ENCODE data around the gene MED6. TPM values are rescaled to one million over a fixed set of nuclear protein-coding genes. Genes with fewer than 3 reads are reported as not detected.

The MED6 gene
- total RNA-seq, 1 experiment from 2014 or later: 46.3 TPM

- POLR2A ChIA-PET: no interaction called here
These were observed 2.7 kb downstream of the MED6 start for GRCh38 chr14:70597731-70598130.

GRCh38 chr14:70595443-70596185 lies 4.8 kb downstream of the MED6 start:
- H3K36me3 Mint-ChIP-seq: peaks cover 50% of the 10 kb centered on the region
- H3K4me3 Mint-ChIP-seq: no peak overlapping the region
- CTCF ChIA-PET: no interaction called here
- TF ChIP-seq MXD4 (CRISPR knock-in tag; IDR thresholded peaks at IDR 0.05; ENCODE audit: borderline replicate concordance): no peak
- TF ChIP-seq RELA (CRISPR knock-in tag; IDR thresholded peaks at IDR 0.05; ENCODE audit: borderline replicate concordance): no peak
- no peak for TF ChIP-seq FOXP1 (CRISPR knock-in tag; IDR thresholded peaks at IDR 0.05; ENCODE audit: borderline replicate concordance)
- no peak for TF ChIP-seq MLX (CRISPR knock-in tag; IDR thresholded peaks at IDR 0.05)
- H3K9me3 Mint-ChIP-seq: no peaks in the 10 kb centered on the region
- peaks cover 11% of the 10 kb centered on the region for H3K4me1 Mint-ChIP-seq
- H3K27me3 Mint-ChIP-seq (ENCODE audit: low read depth): no peaks in the 10 kb centered on the region
- ATAC-seq: no peak
- H3K27ac Mint-ChIP-seq: no peak overlapping the region
- peak; percentile 27 for DNase-seq (ENCODE audit: low spot score)
- POLR2A ChIA-PET: no interaction called here

More at GRCh38 chr14:70597731-70598130, 2.7 kb downstream of the MED6 start:
- H3K27ac Mint-ChIP-seq: no peak overlapping the region
- ATAC-seq (no peak), DNase-seq (ENCODE audit: low spot score) (no peak)
- CTCF ChIA-PET: no interaction called here
- H3K36me3 Mint-ChIP-seq: peaks cover 33% of the 10 kb centered on the region
- TF ChIP-seq ZSCAN18 (CRISPR knock-in tag; IDR thresholded peaks at IDR 0.05) (no peak), SP1 (CRISPR knock-in tag; conservative IDR thresholded peaks at IDR 0.05) (no peak), ZNF317 (CRISPR knock-in tag; IDR thresholded peaks at IDR 0.05; ENCODE audit: borderline replicate concordance, low read depth) (no peak), ZNF219 (CRISPR knock-in tag; IDR thresholded peaks at IDR 0.05; ENCODE audit: borderline replicate concordance) (no peak), IRF2 (CRISPR knock-in tag; IDR thresholded peaks at IDR 0.05; ENCODE audit: borderline replicate concordance, low read depth) (no peak), TEAD4 (CRISPR knock-in tag; IDR thresholded peaks at IDR 0.05) (no peak), RORB (CRISPR knock-in tag; IDR thresholded peaks at IDR 0.05) (no peak), E2F1 (CRISPR knock-in tag; IDR thresholded peaks at IDR 0.05) (no peak), FOXP1 (CRISPR knock-in tag; IDR thresholded peaks at IDR 0.05; ENCODE audit: borderline replicate concordance) (no peak), HMGA2 (CRISPR knock-in tag; IDR thresholded peaks at IDR 0.05) (no peak), MLX (CRISPR knock-in tag; IDR thresholded peaks at IDR 0.05) (no peak), ZNF138 (CRISPR knock-in tag; conservative IDR thresholded peaks at IDR 0.05) (no peak), ZMAT4 (CRISPR knock-in tag; IDR thresholded peaks at IDR 0.05) (no peak), FOXK1 (CRISPR knock-in tag; IDR thresholded peaks at IDR 0.05) (no peak), AR (CRISPR knock-in tag; IDR thresholded peaks at IDR 0.05) (no peak)
- no peak overlapping the region for H3K4me3 Mint-ChIP-seq
- peaks cover 15% of the 10 kb centered on the region for H3K4me1 Mint-ChIP-seq
- no peaks in the 10 kb centered on the region; the same call in 1 of the 2 replicates for H3K27me3 Mint-ChIP-seq (ENCODE audit: low read depth)
- H3K9me3 Mint-ChIP-seq: no peaks in the 10 kb centered on the region

Data from WTC11 (cell line).